NT2/D1 (cell line): ENCODE data around the gene CHFR.
"Not testable (repeated sequence)": the region's sequence is repeated elsewhere in the genome, so short reads cannot be mapped to it uniquely, and the experiment has no call there.

Experiments used
- DNase-seq: peaks from one replicate; pipeline ENCODE4 v3.0.0-alpha.2; 2011; ENCODE audit warnings: low read depth, low spot score
- H3K27me3 ChIP-seq: 2 replicates; pipeline ENCODE4 v1.6.0; 2011; ENCODE audit warnings: mild to moderate bottlenecking; ENCODE audit not compliant: insufficient read length, insufficient read depth
- H3K36me3 ChIP-seq: 2 replicates; pipeline ENCODE4 v1.6.1; 2011; ENCODE audit warnings: mild to moderate bottlenecking, low read length, mixed read lengths; ENCODE audit not compliant: insufficient read depth, insufficient read length
- H3K4me1 ChIP-seq: 2 replicates; pipeline ENCODE4 v1.5.1; 2011; ENCODE audit not compliant: insufficient read depth, insufficient read length
- H3K4me3 ChIP-seq: 2 replicates; pipeline ENCODE4 v1.5.1; 2011; ENCODE audit warnings: low read depth; ENCODE audit not compliant: insufficient read length
- H3K9ac ChIP-seq: 2 replicates; pipeline ENCODE4 v1.6.0; 2011; ENCODE audit warnings: low read depth; ENCODE audit not compliant: insufficient read length
- H3K9me3 ChIP-seq: 2 replicates; pipeline ENCODE4 v1.5.1; 2011; ENCODE audit warnings: mild to moderate bottlenecking, low read length; ENCODE audit not compliant: insufficient read depth
- SUZ12 ChIP-seq: IDR thresholded peaks from 2 replicates; pipeline ENCODE4 v1.6.1; 2011; ENCODE audit not compliant: insufficient read length, insufficient read depth; ENCODE audit errors: extremely low read depth
- YY1 ChIP-seq: IDR thresholded peaks from 2 replicates; pipeline ENCODE4 v1.6.1; 2011; ENCODE audit not compliant: insufficient read length, insufficient read depth
- ZNF274 ChIP-seq: IDR thresholded peaks from 2 replicates; pipeline ENCODE4 v1.6.1; 2011; ENCODE audit warnings: mild to moderate bottlenecking, low read depth, low read length

The CHFR gene

DNA sequence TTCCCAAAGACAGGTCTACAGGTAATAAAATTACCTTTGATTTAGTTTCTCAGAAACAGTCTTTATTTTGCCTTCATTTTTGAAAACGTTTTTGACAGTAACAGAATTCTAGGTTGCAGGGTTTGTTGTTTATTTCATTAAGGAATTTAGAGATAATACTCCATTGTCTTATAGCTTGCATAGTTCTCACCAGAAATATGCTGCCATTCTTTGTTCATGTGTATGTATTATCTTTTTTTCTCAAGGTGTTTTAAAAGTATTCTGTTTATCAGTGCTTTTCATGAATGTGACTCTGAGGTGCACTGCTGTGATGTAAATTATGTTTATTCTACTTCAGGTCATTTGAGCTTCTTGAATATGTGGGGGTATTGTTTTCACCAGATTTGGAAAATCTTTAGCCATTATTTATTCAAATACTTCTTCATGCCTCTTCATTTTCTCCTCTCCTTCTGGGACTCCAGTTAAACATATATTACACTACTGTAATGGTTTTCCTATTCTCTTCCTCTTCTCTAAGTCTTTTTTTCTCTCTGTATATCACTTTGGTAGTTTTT lies 36.0 kb upstream of the CHFR start:
- no peak overlapping the region for H3K4me3 ChIP-seq
- no peaks in the 10 kb centered on the region for H3K27me3 ChIP-seq
- no peak for TF ChIP-seq ZNF274
- TF ChIP-seq SUZ12 = no peak
- no peak for TF ChIP-seq YY1
- no peaks in the 10 kb centered on the region for H3K4me1 ChIP-seq
- DNase-seq = no peak
- peaks cover 16% of the 10 kb centered on the region for H3K36me3 ChIP-seq
- peaks cover 89% of the 10 kb centered on the region for H3K9me3 ChIP-seq
- no peak overlapping the region for H3K9ac ChIP-seq

GRCh38 chr12:132922676-132923075 lies 35.3 kb upstream of the CHFR start:
- peaks cover 88% of the 10 kb centered on the region for H3K9me3 ChIP-seq
- no peak for DNase-seq
- H3K4me1 ChIP-seq = no peaks in the 10 kb centered on the region
- no peak overlapping the region for H3K4me3 ChIP-seq
- peaks cover 9% of the 10 kb centered on the region for H3K36me3 ChIP-seq
- H3K9ac ChIP-seq = no peak overlapping the region
- no peaks in the 10 kb centered on the region for H3K27me3 ChIP-seq
- TF ChIP-seq ZNF274 (no peak), YY1 (no peak), SUZ12 (no peak)

- H3K9me3 ChIP-seq = peaks cover 79% of the 10 kb centered on the region
- no peak overlapping the region for H3K9ac ChIP-seq
- no peak overlapping the region for H3K4me3 ChIP-seq
- peaks cover 8% of the 10 kb centered on the region for H3K36me3 ChIP-seq
- no peak for TF ChIP-seq SUZ12
- no peak for TF ChIP-seq YY1
- TF ChIP-seq ZNF274 = no peak
- no peaks in the 10 kb centered on the region for H3K27me3 ChIP-seq
- no peaks in the 10 kb centered on the region for H3K4me1 ChIP-seq
- no peak for DNase-seq
Measured at GRCh38 chr12:132921685-132922084, 34.3 kb upstream of the CHFR start.

GRCh38 chr12:132918680-132919079 lies 31.3 kb upstream of the CHFR start:
- Histone ChIP-seq H3K27me3 (no peaks in the 10 kb centered on the region), H3K36me3 (no peaks in the 10 kb centered on the region), H3K4me3 (no peak overlapping the region), H3K4me1 (no peaks in the 10 kb centered on the region), H3K9ac (no peak overlapping the region), H3K9me3 (peaks cover 73% of the 10 kb centered on the region)
- no peak for TF ChIP-seq YY1
- TF ChIP-seq SUZ12 = no peak
- no peak for TF ChIP-seq ZNF274
- no peak for DNase-seq

GRCh38 chr12:132909030-132909368 lies 21.6 kb upstream of the CHFR start:
- Histone ChIP-seq H3K4me1 (no peaks in the 10 kb centered on the region), H3K36me3 (no peaks in the 10 kb centered on the region), H3K9ac (peak overlapping the region; percentile 93), H3K4me3 (peak overlapping the region; percentile 89), H3K9me3 (peaks cover 33% of the 10 kb centered on the region), H3K27me3 (peaks cover 25% of the 10 kb centered on the region)
- no peak for DNase-seq
- TF ChIP-seq YY1 (no peak), SUZ12 (no peak)

DNA sequence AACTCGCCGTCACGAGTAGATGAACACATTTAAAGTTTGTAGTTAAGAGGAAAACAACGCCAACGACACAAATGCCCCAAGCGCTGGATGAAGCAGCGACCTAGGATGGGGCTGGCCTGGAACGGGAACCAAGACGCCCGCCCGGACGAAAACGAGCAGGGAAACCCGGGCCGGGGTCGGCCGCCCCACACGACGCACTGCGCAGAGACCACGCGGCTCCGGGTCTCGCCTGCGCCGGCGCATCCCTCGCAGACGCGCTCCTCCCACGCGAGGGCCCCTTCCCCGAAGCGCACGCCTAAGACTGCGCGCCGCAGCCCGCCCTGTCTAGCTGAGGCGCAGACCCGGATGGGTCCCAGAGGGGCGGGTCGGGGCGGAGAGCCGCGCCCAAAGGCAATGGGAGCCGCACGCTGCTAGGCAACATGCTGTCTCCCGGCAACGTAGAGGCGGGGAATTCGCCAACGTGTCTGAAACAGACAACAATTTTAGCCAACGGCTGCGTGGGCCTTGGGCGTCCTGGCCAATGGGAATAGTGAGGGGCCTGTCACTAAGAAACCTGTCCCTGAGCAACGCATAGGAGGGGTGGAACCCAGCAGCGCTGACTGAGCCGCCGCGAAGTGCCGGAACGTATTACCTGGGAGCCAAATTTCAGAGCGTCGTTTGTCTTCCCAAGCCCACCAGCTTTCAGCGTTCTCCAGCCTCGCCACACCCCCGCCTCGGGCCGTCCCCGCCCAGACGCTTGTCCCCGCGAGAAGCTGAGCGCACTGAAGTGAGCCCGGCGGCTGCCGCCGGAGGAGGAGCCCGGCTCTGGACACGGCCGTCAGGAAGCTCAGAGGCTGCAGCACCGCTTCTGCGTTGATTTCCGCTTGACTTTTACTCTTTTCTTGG lies 21.0 kb upstream of the CHFR start:
- Histone ChIP-seq H3K4me1 (no peaks in the 10 kb centered on the region), H3K36me3 (no peaks in the 10 kb centered on the region), H3K27me3 (peaks cover 25% of the 10 kb centered on the region), H3K9ac (peak overlapping the region; percentile 93), H3K9me3 (peaks cover 28% of the 10 kb centered on the region), H3K4me3 (peak overlapping the region; percentile 89)
- no peak for TF ChIP-seq YY1
- TF ChIP-seq SUZ12 = no peak
- peak; percentile 99 for DNase-seq

- Histone ChIP-seq H3K9me3 (peaks cover 26% of the 10 kb centered on the region), H3K4me3 (peak overlapping the region; percentile 89), H3K27me3 (peaks cover 25% of the 10 kb centered on the region), H3K9ac (peak overlapping the region; percentile 80)
- not testable (repeated sequence) for DNase-seq, H3K4me1 ChIP-seq, H3K36me3 ChIP-seq
Measured at GRCh38 chr12:132907789-132908144, 20.4 kb upstream of the CHFR start.

DNA sequence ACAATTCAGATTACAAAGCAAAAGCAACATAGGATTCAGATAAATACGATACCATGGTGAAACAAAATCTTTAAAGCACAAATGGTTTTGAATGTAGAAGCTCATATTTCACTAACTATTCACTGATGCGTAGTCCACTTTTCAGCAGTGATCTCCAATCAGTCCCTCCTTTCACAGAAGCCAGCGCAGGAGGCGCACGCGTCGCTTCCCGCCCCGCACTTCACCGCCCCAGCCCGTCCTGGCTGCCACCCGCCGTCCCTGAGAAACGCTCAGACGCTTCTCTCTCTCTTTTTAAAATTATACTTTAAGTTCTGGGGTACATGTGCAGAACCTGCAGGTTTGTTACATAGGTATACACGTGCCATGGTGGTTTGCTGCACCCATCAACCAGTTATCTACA lies 19.8 kb upstream of the CHFR start:
- H3K9ac ChIP-seq = no peak overlapping the region
- peaks cover 25% of the 10 kb centered on the region for H3K27me3 ChIP-seq
- peak overlapping the region; percentile 22 for H3K4me3 ChIP-seq
- no peaks in the 10 kb centered on the region for H3K4me1 ChIP-seq
- no peak for DNase-seq
- H3K36me3 ChIP-seq = no peaks in the 10 kb centered on the region
- TF ChIP-seq SUZ12 = no peak
- no peak for TF ChIP-seq YY1
- TF ChIP-seq ZNF274 = no peak
- H3K9me3 ChIP-seq = peaks cover 24% of the 10 kb centered on the region
